Stimulated activated CD8-positive, alpha-beta memory T cell treated with anti-CD3 and anti-CD28 coated beads, Interleukin-15, amount 100 ng/mL, for 1 hour (primary cell): ENCODE data around the gene NAXD.
"Not testable (repeated sequence)": the region's sequence is repeated elsewhere in the genome, so short reads cannot be mapped to it uniquely, and the experiment has no call there.

Experiments used
- DNase-seq: peaks from one replicate; pipeline ENCODE4 v3.0.0-alpha.2; 2020; ENCODE audit warnings: low read depth

The NAXD gene

DNA sequence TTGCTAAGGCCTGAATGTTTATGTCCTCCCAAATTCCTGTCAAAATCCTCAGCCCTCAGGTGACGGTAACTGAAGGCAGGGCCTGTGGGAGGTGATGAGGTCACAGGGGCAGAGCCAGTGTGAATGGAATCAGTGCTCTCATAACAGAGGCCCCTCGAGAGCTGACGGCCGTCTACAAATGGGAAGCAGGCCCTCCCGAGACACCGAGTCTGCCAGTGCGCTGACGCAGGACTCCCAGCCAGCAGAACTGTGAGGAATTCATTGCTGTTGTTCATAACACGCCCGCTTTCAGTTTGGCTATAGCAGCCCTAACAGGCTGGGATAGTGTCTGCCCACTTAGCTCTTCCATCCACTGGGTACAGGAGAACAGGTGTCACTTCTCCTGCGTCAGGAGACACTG is 49.3 kb downstream of the NAXD start:
- DNase-seq = no peak

DNA sequence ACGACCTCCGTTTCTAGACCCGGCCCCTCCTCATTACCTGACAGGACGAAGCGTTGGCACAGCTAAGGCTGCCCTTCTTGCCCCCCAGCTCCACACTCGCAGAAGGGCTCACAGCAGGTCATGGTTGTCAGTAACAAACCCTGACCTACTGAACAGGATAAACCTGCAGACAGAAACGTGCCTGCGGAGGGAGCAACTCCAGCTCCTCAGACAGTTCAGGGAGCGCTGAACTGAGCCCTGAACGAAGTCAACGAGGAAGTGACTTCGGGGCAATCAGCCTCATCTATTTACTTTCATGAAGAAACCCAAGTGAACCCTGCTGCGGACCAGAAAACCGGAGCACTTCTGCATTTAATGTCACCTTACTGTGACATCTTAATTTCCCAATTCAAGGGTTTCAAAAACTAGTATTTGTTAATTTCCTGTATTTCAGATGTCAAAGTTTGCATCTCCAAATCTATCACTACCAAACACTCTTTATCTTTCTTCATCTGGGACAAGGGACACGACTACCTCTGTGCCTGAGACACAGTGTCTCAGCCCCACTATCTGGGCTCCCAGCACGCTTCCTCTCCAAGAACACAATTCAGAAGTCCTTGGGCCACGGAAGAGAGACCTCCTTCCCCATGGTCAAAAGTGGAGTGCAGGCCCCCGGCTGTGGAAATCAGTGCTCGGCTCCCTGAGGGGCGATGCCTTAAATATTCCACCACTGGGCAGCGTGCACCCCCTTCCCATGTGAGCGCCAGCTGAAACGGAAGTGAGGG is 50.3 kb downstream of the NAXD start:
- DNase-seq = no peak

DNA sequence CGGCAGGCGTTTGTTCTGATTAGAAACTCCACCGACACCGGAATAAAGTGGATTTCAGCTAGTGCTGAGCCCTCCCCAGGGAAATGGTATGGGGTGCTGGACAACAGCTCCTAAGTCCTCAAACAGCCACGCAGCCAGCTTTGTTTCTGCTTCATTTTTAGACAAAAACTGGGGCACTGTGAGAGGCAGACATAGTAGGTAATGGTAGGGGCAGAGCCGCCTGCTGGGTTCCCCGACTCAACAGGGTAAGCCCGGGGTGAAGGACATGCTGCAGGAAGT is 50.8 kb downstream of the NAXD start:
- DNase-seq = no peak

GRCh38 chr13:110669036-110669435 is 53.7 kb downstream of the NAXD start:
- DNase-seq = no peak

DNA sequence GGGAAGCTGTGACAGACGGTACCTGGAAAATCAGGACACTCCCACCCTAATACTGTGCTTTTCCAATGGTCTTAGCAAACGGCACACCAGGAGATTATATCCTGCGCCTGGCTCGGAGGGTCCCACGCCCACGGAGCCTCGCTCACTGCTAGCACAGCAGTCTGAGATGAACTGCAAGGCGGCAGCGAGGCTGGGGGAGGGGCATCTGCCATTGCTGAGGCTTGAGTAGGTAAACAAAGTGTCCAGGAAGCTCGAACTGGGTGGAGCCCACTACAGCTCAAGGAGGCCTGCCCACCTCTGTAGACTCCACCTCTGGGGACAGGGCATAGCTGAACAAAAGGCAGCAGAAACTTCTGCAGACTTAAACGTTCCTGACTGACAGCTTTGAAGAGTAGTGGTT is 54.5 kb downstream of the NAXD start:
- not testable (repeated sequence) for DNase-seq

DNA sequence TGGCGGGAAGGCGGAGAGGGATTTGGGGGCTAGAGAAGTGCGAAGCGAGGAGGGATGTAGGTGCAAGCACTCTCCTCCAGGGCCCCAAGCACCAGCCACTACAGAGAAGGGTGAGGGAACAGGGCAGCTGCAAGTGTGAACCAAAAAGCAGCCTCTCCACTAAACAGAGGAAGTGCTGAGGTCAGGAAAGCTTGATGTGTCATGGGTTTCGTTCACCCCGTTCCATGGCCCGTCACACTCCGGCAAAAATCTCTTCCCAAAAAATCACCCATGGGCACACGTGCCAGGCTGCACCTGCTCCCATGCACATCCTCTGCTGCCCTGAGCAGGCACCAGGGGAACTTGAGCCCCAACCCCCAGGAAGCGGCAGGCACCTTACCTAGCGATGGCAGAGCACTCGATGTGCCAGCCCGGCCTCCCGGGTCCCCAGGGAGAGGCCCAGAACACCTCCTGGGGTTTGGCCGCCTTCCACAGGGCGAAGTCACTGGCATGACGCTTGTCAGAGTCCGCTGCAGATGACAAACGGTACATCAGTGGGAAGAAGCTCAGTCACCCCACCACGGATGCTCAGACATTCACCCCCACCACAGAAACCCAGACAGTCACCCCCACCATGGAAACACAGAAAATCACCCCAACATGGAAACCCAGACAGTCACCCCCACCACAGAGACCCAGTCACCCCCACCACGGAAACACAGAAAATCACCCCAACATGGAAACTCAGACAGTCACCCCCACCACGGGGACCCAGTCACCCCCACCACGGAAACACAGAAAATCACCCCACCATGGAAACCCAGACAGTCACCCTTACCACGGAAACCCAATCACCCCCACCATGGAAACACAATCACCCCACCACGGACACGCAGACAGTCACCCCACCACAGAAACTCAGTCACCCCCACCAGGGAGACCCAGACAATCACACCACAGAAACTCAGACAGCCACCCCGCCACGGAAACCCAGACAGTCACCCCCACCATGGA is 61.5 kb downstream of the NAXD start:
- no peak for DNase-seq

- no peak for DNase-seq
Observed at GRCh38 chr13:110677731-110678545, 62.6 kb downstream of the NAXD start.

DNA sequence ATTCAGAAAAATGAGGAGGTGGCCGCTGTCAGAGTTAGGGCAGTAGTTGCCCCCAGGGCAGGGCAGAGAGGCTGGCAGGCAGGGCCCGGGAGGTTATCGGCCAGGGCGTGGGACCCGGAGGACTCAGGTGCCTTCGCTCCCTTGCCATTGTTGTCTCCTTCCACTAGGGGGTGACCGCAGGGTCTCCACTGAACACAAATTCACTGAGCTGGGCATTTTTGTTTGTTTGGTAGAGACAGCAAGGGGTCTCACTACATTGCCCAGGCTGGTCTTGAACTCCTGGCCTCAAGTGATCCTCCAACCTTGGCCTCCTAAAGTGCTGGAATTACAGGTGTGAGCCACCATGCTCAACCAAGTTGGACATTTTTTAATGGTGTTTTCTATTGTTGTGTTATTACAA is 65.5 kb downstream of the NAXD start:
- DNase-seq = no peak

- no peak for DNase-seq
Observed at GRCh38 chr13:110681868-110682550, 66.7 kb downstream of the NAXD start.

GRCh38 chr13:110682746-110683145 is 67.4 kb downstream of the NAXD start:
- DNase-seq = no peak

GRCh38 chr13:110683203-110683883 is 68.0 kb downstream of the NAXD start:
- no peak for DNase-seq

DNA sequence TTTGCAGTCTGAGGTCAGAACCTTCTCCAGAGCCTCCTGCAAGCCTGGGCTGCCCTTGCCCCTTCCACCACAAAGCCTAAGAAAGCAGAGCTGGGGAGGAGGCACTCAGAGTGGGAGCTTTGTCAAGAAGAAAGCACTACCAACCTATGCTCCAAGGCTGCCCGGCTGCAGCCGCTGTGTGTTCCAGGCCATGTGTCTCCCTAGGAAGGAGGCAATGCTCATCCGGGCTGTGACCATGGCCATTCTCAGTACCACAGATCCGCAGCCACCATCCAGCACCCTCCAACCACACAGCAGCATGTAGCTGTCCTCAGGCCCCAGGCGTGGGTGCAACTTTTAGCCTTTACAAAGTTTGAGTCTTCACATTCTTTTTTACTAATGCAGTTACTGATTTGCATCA is 68.6 kb downstream of the NAXD start:
- DNase-seq = no peak

DNA sequence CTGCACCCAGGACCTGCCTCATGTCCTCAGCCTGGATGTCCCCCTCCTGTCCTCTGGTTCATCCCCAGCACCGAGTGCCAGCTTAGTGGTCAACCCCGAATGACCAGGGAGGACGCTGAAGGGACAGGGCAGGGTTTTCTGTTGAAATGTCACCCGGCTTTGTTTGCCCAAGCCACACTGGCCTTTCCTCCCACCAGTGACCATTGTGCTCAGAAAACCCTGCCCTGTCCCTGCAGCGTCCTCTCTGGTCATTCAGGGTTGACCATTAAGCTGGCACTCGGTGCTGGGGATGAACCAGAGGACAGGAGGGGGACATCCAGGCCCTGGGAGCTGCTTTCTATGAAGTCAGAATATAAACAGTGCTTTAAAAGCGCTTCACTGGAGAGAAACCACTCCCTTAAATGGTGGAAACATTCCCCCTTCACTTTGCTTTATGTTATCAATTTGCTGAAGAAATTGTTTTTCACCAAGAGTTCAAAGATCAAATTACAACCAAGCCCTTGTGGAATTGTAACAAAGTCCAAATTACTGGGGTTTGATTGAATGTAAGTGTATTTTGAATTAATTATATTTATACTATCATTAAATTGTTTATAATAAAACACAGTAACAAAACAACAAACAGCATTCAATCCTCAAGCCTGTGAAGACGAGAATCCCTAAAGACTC is 69.2 kb downstream of the NAXD start:
- no peak for DNase-seq

DNA sequence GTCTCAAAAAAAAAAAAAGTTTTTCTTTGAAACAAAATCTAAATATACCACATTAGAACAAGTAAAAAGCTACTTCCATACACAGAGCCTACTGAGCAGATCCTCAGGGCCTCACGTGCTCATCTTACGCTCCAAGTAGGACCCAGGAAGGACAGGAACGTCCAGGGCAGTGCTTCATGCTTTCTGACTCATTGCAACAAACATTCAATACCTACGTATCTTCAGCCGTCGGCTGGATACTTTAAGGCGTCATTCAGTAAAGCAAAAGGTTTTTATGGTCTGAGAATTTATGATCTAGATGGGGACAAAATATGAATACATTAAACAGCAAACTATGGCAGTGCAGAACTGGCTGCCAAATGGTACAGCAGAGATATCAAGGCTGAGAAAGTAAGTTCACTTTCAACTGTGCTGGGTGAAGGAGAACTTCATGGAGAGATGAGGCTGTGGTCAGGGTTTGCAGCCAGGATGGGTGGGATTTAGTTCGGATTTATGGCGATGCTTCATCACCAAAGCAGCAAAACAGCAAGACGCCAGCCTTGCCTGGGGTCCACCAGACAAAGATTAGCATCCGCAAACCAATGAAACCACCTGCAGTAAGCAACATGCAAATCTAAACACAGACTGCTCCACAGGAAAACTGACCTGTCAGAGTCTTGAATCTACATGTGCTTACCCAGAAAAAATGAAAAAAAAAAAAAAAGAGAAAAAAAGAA is 70.1 kb downstream of the NAXD start:
- DNase-seq = no peak

GRCh38 chr13:110687736-110688135 is 72.4 kb downstream of the NAXD start:
- DNase-seq = no peak

- DNase-seq = no peak
Observed at GRCh38 chr13:110689041-110689440, 73.7 kb downstream of the NAXD start.
